ENCODE data around the gene BCKDHB.

BCKDHB gene

GRCh38 chr6:80250391-80250997 is 144.0 kb downstream of the BCKDHB start:
- Histone ChIP-seq H3K36me3 (ENCODE audit: control insufficient read depth, insufficient read depth, low read length) (no peaks in the 10 kb centered on the region), H3K4me3 (ENCODE audit: low read length) (no peak overlapping the region), H3K4me1 (ENCODE audit: control insufficient read depth, insufficient read depth, low read length) (no peaks in the 10 kb centered on the region), H3K9me3 (ENCODE audit: control insufficient read depth, insufficient read depth, low read length) (no peaks in the 10 kb centered on the region), H3K27ac (ENCODE audit: low read length) (no peak overlapping the region), H3K27me3 (ENCODE audit: control insufficient read depth, insufficient read depth, low read length) (no peaks in the 10 kb centered on the region)
- no CpG with 5 or more reads among the region's 3 CpGs for WGBS (ENCODE audit: insufficient coverage, insufficient read length)
- no peak for DNase-seq (ENCODE audit: low read depth, low spot score)

GRCh38 chr6:80251321-80251720 is 144.8 kb downstream of the BCKDHB start:
- DNase-seq (ENCODE audit: low read depth, low spot score) = no peak
- Histone ChIP-seq H3K27me3 (ENCODE audit: control insufficient read depth, insufficient read depth, low read length) (no peaks in the 10 kb centered on the region), H3K4me1 (ENCODE audit: control insufficient read depth, insufficient read depth, low read length) (no peaks in the 10 kb centered on the region), H3K9me3 (ENCODE audit: control insufficient read depth, insufficient read depth, low read length) (no peaks in the 10 kb centered on the region), H3K36me3 (ENCODE audit: control insufficient read depth, insufficient read depth, low read length) (no peaks in the 10 kb centered on the region), H3K27ac (ENCODE audit: low read length) (no peak overlapping the region), H3K4me3 (ENCODE audit: low read length) (no peak overlapping the region)
- whole genome bisulfite sequencing (ENCODE audit: insufficient coverage, insufficient read length) = no CpG with 5 or more reads among the region's 1 CpG

- H3K27me3 ChIP-seq (ENCODE audit: control insufficient read depth, insufficient read depth, low read length) = no peaks in the 10 kb centered on the region
- no peak overlapping the region for H3K4me3 ChIP-seq (ENCODE audit: low read length)
- no peaks in the 10 kb centered on the region for H3K36me3 ChIP-seq (ENCODE audit: control insufficient read depth, insufficient read depth, low read length)
- H3K9me3 ChIP-seq (ENCODE audit: control insufficient read depth, insufficient read depth, low read length) = no peaks in the 10 kb centered on the region
- DNase-seq (ENCODE audit: low read depth, low spot score) = no peak
- no peak overlapping the region for H3K27ac ChIP-seq (ENCODE audit: low read length)
- H3K4me1 ChIP-seq (ENCODE audit: control insufficient read depth, insufficient read depth, low read length) = no peaks in the 10 kb centered on the region
Observed at GRCh38 chr6:80254716-80255115, 148.2 kb downstream of the BCKDHB start.

- no peaks in the 10 kb centered on the region for H3K9me3 ChIP-seq (ENCODE audit: control insufficient read depth, insufficient read depth, low read length)
- DNase-seq (ENCODE audit: low read depth, low spot score) = no peak
- no peak overlapping the region for H3K4me3 ChIP-seq (ENCODE audit: low read length)
- no peaks in the 10 kb centered on the region for H3K27me3 ChIP-seq (ENCODE audit: control insufficient read depth, insufficient read depth, low read length)
- H3K27ac ChIP-seq (ENCODE audit: low read length) = no peak overlapping the region
- no peaks in the 10 kb centered on the region for H3K36me3 ChIP-seq (ENCODE audit: control insufficient read depth, insufficient read depth, low read length)
- no peaks in the 10 kb centered on the region for H3K4me1 ChIP-seq (ENCODE audit: control insufficient read depth, insufficient read depth, low read length)
Observed at GRCh38 chr6:80256691-80257090, 150.2 kb downstream of the BCKDHB start.

- no peak for DNase-seq (ENCODE audit: low read depth, low spot score)
- Histone ChIP-seq H3K4me3 (ENCODE audit: low read length) (no peak overlapping the region), H3K9me3 (ENCODE audit: control insufficient read depth, insufficient read depth, low read length) (no peaks in the 10 kb centered on the region), H3K4me1 (ENCODE audit: control insufficient read depth, insufficient read depth, low read length) (no peaks in the 10 kb centered on the region), H3K36me3 (ENCODE audit: control insufficient read depth, insufficient read depth, low read length) (no peaks in the 10 kb centered on the region), H3K27ac (ENCODE audit: low read length) (no peak overlapping the region), H3K27me3 (ENCODE audit: control insufficient read depth, insufficient read depth, low read length) (no peaks in the 10 kb centered on the region)
- WGBS (ENCODE audit: insufficient coverage, insufficient read length) = no CpG with 5 or more reads among the region's 4 CpGs
Observed at GRCh38 chr6:80259118-80259517, 152.6 kb downstream of the BCKDHB start.

GRCh38 chr6:80263585-80263984 is 157.1 kb downstream of the BCKDHB start:
- H3K36me3 ChIP-seq (ENCODE audit: control insufficient read depth, insufficient read depth, low read length) = no peaks in the 10 kb centered on the region
- H3K9me3 ChIP-seq (ENCODE audit: control insufficient read depth, insufficient read depth, low read length) = no peaks in the 10 kb centered on the region
- WGBS (ENCODE audit: insufficient coverage, insufficient read length) = 100% methylated on average over 1 of the region's 3 CpGs
- H3K4me1 ChIP-seq (ENCODE audit: control insufficient read depth, insufficient read depth, low read length) = no peaks in the 10 kb centered on the region
- no peak for DNase-seq (ENCODE audit: low read depth, low spot score)
- no peak overlapping the region for H3K4me3 ChIP-seq (ENCODE audit: low read length)
- no peak overlapping the region for H3K27ac ChIP-seq (ENCODE audit: low read length)
- no peaks in the 10 kb centered on the region for H3K27me3 ChIP-seq (ENCODE audit: control insufficient read depth, insufficient read depth, low read length)

- no CpG with 5 or more reads among the region's 10 CpGs for WGBS (ENCODE audit: insufficient coverage, insufficient read length)
- Histone ChIP-seq H3K27ac (ENCODE audit: low read length) (no peak overlapping the region), H3K4me1 (ENCODE audit: control insufficient read depth, insufficient read depth, low read length) (no peaks in the 10 kb centered on the region), H3K4me3 (ENCODE audit: low read length) (no peak overlapping the region), H3K27me3 (ENCODE audit: control insufficient read depth, insufficient read depth, low read length) (no peaks in the 10 kb centered on the region), H3K9me3 (ENCODE audit: control insufficient read depth, insufficient read depth, low read length) (no peaks in the 10 kb centered on the region), H3K36me3 (ENCODE audit: control insufficient read depth, insufficient read depth, low read length) (no peaks in the 10 kb centered on the region)
- no peak for DNase-seq (ENCODE audit: low read depth, low spot score)
Observed at GRCh38 chr6:80268865-80269730, 162.6 kb downstream of the BCKDHB start.

- no peak for DNase-seq (ENCODE audit: low read depth, low spot score)
- no CpG with 5 or more reads among the region's 2 CpGs for WGBS (ENCODE audit: insufficient coverage, insufficient read length)
- no peaks in the 10 kb centered on the region for H3K27me3 ChIP-seq (ENCODE audit: control insufficient read depth, insufficient read depth, low read length)
- no peak overlapping the region for H3K27ac ChIP-seq (ENCODE audit: low read length)
- H3K36me3 ChIP-seq (ENCODE audit: control insufficient read depth, insufficient read depth, low read length) = no peaks in the 10 kb centered on the region
- no peaks in the 10 kb centered on the region for H3K9me3 ChIP-seq (ENCODE audit: control insufficient read depth, insufficient read depth, low read length)
- no peaks in the 10 kb centered on the region for H3K4me1 ChIP-seq (ENCODE audit: control insufficient read depth, insufficient read depth, low read length)
- H3K4me3 ChIP-seq (ENCODE audit: low read length) = no peak overlapping the region
Observed at GRCh38 chr6:80271074-80271473, 164.6 kb downstream of the BCKDHB start.

GRCh38 chr6:80272988-80273387 is 166.5 kb downstream of the BCKDHB start:
- DNase-seq (ENCODE audit: low read depth, low spot score) = no peak
- Histone ChIP-seq H3K4me1 (ENCODE audit: control insufficient read depth, insufficient read depth, low read length) (no peaks in the 10 kb centered on the region), H3K9me3 (ENCODE audit: control insufficient read depth, insufficient read depth, low read length) (no peaks in the 10 kb centered on the region), H3K27ac (ENCODE audit: low read length) (no peak overlapping the region), H3K36me3 (ENCODE audit: control insufficient read depth, insufficient read depth, low read length) (no peaks in the 10 kb centered on the region), H3K4me3 (ENCODE audit: low read length) (no peak overlapping the region), H3K27me3 (ENCODE audit: control insufficient read depth, insufficient read depth, low read length) (no peaks in the 10 kb centered on the region)
- WGBS (ENCODE audit: insufficient coverage, insufficient read length) = no CpG with 5 or more reads among the region's 4 CpGs

- H3K4me1 ChIP-seq (ENCODE audit: control insufficient read depth, insufficient read depth, low read length) = no peaks in the 10 kb centered on the region
Observed at GRCh38 chr6:80276861-80277260, 170.4 kb downstream of the BCKDHB start.

GRCh38 chr6:80277501-80277900 is 171.0 kb downstream of the BCKDHB start:
- no CpG with 5 or more reads among the region's 1 CpG for WGBS (ENCODE audit: insufficient coverage, insufficient read length)

More at GRCh38 chr6:80276861-80277260, 170.4 kb downstream of the BCKDHB start:
- Histone ChIP-seq H3K4me3 (ENCODE audit: low read length) (no peak overlapping the region), H3K27me3 (ENCODE audit: control insufficient read depth, insufficient read depth, low read length) (no peaks in the 10 kb centered on the region), H3K36me3 (ENCODE audit: control insufficient read depth, insufficient read depth, low read length) (no peaks in the 10 kb centered on the region), H3K9me3 (ENCODE audit: control insufficient read depth, insufficient read depth, low read length) (no peaks in the 10 kb centered on the region), H3K27ac (ENCODE audit: low read length) (no peak overlapping the region)
- WGBS (ENCODE audit: insufficient coverage, insufficient read length) = no CpG with 5 or more reads among the region's 2 CpGs
- no peak for DNase-seq (ENCODE audit: low read depth, low spot score)

More at GRCh38 chr6:80277501-80277900, 171.0 kb downstream of the BCKDHB start:
- Histone ChIP-seq H3K27ac (ENCODE audit: low read length) (no peak overlapping the region), H3K4me1 (ENCODE audit: control insufficient read depth, insufficient read depth, low read length) (no peaks in the 10 kb centered on the region), H3K36me3 (ENCODE audit: control insufficient read depth, insufficient read depth, low read length) (no peaks in the 10 kb centered on the region), H3K27me3 (ENCODE audit: control insufficient read depth, insufficient read depth, low read length) (no peaks in the 10 kb centered on the region), H3K9me3 (ENCODE audit: control insufficient read depth, insufficient read depth, low read length) (no peaks in the 10 kb centered on the region), H3K4me3 (ENCODE audit: low read length) (no peak overlapping the region)
- no peak for DNase-seq (ENCODE audit: low read depth, low spot score)
